Loucy (cell line): ENCODE results near the gene DIO3.

Source experiments
- H2AFZ ChIP-seq: fragments of 200-600 bp; sonication (generic); 2 replicates; pipeline ENCODE4 v1.6.0; 2016; ENCODE audit warnings: antibody characterized with exemption, mild to moderate bottlenecking, low read length, moderate library complexity
- H3F3A ChIP-seq: fragments of 200-600 bp; 2 replicates; pipeline ENCODE4 v1.6.0; 2016; ENCODE audit warnings: antibody characterized with exemption, low read depth, mild to moderate bottlenecking
- H3K27me3 ChIP-seq: fragments of 200-600 bp; sonication (generic); 2 replicates; pipeline ENCODE4 v1.6.1; 2014; ENCODE audit warnings: low read length, mild to moderate bottlenecking; ENCODE audit not compliant: insufficient read depth, poor library complexity, severe bottlenecking
- H3K36me3 ChIP-seq: fragments of 200-600 bp; sonication (generic); 2 replicates; pipeline ENCODE4 v1.6.1; 2016; ENCODE audit warnings: low read length; ENCODE audit not compliant: insufficient read depth
- H3K4me1 ChIP-seq: fragments of 200-600 bp; sonication (generic); 2 replicates; pipeline ENCODE4 v1.5.1; 2014; ENCODE audit warnings: low read length, mild to moderate bottlenecking; ENCODE audit not compliant: insufficient read depth, poor library complexity, severe bottlenecking
- H3K4me2 ChIP-seq: fragments of 200-600 bp; sonication (generic); 2 replicates; pipeline ENCODE4 v1.6.0; 2014; ENCODE audit warnings: antibody characterized with exemption, low read length, low read depth, mild to moderate bottlenecking; ENCODE audit not compliant: poor library complexity, severe bottlenecking
- H3K4me3 ChIP-seq: fragments of 200-600 bp; sonication (generic); 2 replicates; pipeline ENCODE4 v1.5.1; 2014; ENCODE audit warnings: low read length, mild to moderate bottlenecking, mixed read lengths; ENCODE audit not compliant: poor library complexity, severe bottlenecking
- H3K79me2 ChIP-seq: fragments of 200-600 bp; sonication (generic); 2 replicates; pipeline ENCODE4 v1.6.1; 2014; ENCODE audit warnings: low read length; ENCODE audit not compliant: insufficient read depth
- H3K9ac ChIP-seq: fragments of 200-600 bp; sonication (generic); 2 replicates; pipeline ENCODE4 v1.6.0; 2014; ENCODE audit warnings: mild to moderate bottlenecking, low read depth, low read length, moderate library complexity; ENCODE audit not compliant: poor library complexity, severe bottlenecking
- H3K9me2 ChIP-seq: fragments of 200-600 bp; sonication (generic); replicated peaks from 2 replicates; pipeline ENCODE4 v1.6.1; 2016; ENCODE audit warnings: low read depth, low read length, mixed read lengths
- H3K9me3 ChIP-seq: fragments of 200-600 bp; sonication (generic); 2 replicates; pipeline ENCODE4 v1.6.1; 2014; ENCODE audit warnings: mild to moderate bottlenecking, antibody characterized with exemption, low read length, low read depth; ENCODE audit not compliant: insufficient read depth
- H4K20me1 ChIP-seq: fragments of 200-600 bp; sonication (generic); 2 replicates; pipeline ENCODE4 v1.6.0; 2014; ENCODE audit warnings: antibody characterized with exemption, low read length, mild to moderate bottlenecking; ENCODE audit not compliant: insufficient read depth, poor library complexity, severe bottlenecking
- EZH2phosphoT487 ChIP-seq: fragments of 200-600 bp; IDR thresholded peaks from 2 replicates; pipeline ENCODE4 v1.6.1; 2018; ENCODE audit warnings: antibody characterized with exemption, mild to moderate bottlenecking, moderate library complexity, borderline replicate concordance
- TF ChIP-seq, protein P1 (sequence below): fragments of 200-600 bp; sonication (generic); conservative IDR thresholded peaks from 2 replicates; pipeline ENCODE4 v1.5.1; 2014; ENCODE audit warnings: mild to moderate bottlenecking, antibody characterized with exemption, low read length

Gene DIO3

DNA sequence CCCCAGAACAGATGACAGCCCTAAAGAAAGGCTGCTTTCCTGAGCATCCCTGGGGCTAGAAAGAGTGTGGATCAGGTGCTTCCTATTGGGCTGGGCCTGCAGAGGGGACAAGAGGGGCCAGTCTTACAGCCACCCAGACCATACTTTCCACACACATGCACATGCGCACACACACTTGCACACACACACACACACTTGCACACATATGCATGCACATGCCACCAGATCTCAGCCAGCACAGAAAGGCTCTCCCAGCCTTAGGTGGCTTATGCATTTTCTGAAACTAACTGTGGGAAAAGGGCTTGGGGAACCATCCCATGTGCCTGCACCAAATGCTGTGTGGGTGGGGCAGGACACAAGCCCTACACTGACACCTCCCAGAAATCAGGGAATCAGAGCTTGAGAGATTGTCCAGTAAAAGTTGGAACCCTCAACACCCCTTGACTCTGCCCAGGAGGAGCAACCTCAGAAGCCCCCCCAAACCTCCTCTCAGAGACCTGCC is 2.5 kb upstream of the DIO3 start:
- Histone ChIP-seq H3K79me2 (no peaks in the 10 kb centered on the region), H3K36me3 (no peaks in the 10 kb centered on the region), H3K9ac (no peak overlapping the region), H3K9me3 (no peaks in the 10 kb centered on the region), H4K20me1 (no peaks in the 10 kb centered on the region), H3K4me3 (no peak overlapping the region), H3K4me1 (no peaks in the 10 kb centered on the region), H3F3A (no peaks in the 10 kb centered on the region), H3K9me2 (no peaks in the 10 kb centered on the region), H2AFZ (no peak overlapping the region), H3K4me2 (no peak overlapping the region), H3K27me3 (no peaks in the 10 kb centered on the region)
- TF ChIP-seq, protein P1, sequence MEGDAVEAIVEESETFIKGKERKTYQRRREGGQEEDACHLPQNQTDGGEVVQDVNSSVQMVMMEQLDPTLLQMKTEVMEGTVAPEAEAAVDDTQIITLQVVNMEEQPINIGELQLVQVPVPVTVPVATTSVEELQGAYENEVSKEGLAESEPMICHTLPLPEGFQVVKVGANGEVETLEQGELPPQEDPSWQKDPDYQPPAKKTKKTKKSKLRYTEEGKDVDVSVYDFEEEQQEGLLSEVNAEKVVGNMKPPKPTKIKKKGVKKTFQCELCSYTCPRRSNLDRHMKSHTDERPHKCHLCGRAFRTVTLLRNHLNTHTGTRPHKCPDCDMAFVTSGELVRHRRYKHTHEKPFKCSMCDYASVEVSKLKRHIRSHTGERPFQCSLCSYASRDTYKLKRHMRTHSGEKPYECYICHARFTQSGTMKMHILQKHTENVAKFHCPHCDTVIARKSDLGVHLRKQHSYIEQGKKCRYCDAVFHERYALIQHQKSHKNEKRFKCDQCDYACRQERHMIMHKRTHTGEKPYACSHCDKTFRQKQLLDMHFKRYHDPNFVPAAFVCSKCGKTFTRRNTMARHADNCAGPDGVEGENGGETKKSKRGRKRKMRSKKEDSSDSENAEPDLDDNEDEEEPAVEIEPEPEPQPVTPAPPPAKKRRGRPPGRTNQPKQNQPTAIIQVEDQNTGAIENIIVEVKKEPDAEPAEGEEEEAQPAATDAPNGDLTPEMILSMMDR, result no peak
- TF ChIP-seq EZH2phosphoT487, result no peak

DNA sequence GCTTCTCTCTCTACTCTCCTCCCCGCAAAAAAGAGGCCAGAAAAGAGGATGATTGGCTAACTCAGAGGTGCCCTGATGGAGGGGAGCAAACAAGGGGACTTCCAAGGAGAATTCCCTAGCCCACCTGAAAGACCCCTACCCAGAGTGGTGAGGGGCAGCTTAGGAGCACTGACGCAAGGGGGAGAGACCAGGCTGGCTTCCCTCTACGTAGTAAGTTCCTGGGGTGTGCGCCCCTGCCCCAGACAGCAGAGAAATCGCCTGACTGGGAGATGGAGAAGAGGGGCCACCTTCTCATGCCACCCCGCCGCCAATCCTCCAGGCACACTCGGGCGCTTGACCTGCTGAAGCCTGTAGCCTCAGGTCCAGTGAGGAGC is 2.1 kb upstream of the DIO3 start:
- Histone ChIP-seq H4K20me1 (no peaks in the 10 kb centered on the region), H3F3A (no peaks in the 10 kb centered on the region), H3K9ac (no peak overlapping the region), H3K9me3 (no peaks in the 10 kb centered on the region), H3K27me3 (no peaks in the 10 kb centered on the region), H3K4me1 (no peaks in the 10 kb centered on the region), H3K9me2 (no peaks in the 10 kb centered on the region), H2AFZ (no peak overlapping the region), H3K4me3 (no peak overlapping the region), H3K36me3 (no peaks in the 10 kb centered on the region), H3K4me2 (no peak overlapping the region), H3K79me2 (no peaks in the 10 kb centered on the region)
- TF ChIP-seq, protein P1, result no peak
- TF ChIP-seq EZH2phosphoT487, result no peak

DNA sequence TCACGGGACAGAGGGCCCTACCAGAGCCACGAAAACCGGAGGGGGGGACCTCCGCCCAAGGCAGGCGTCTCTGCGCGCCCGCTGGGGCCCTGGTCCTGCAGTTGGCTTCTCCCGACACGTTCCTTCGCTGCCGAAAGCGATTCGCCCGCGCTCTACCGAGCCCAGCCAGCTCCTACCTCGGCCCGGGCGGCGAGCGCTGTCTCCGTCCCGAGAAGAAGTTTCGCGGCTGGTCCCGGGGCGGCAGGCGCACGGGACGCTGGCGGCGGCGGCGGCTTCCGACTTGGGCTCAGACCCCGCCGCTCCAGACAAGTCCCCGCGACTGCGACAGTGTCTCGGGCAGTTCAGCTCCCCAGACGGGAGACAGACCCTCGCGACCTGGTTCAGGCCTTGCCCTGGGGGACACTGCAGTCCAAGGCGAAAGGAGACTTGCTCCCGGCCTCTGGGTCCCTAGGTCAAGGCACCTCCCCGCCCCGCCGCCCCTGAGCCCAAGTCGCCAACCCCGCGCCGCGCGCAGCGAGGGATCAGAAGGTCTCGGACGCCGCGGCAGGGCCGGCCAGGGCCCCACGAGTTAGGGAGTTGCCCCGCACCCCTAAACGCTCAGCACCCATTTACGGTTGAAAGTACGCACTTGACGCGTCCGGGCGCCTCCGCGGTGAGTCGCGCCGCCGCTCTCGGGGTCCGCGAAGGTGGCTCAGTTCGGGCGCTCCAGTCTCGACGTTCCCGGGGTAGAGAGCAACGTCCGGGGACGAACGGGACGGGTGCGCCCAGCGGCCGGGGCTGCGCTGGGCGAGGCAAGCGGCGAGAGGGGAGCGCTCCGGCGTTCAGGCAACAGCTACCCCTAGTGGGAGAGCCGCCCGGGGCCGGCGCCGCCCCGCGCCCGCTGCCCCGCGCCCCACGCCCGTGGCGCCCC is 1.4 kb upstream of the DIO3 start:
- Histone ChIP-seq H3K9me2 (no peaks in the 10 kb centered on the region), H3K9ac (no peak overlapping the region), H3K4me2 (no peak overlapping the region), H3K4me3 (no peak overlapping the region), H2AFZ (no peak overlapping the region), H3K4me1 (no peaks in the 10 kb centered on the region), H3F3A (no peaks in the 10 kb centered on the region), H3K79me2 (no peaks in the 10 kb centered on the region), H3K9me3 (no peaks in the 10 kb centered on the region), H3K36me3 (no peaks in the 10 kb centered on the region), H3K27me3 (no peaks in the 10 kb centered on the region), H4K20me1 (no peaks in the 10 kb centered on the region)
- TF ChIP-seq EZH2phosphoT487, result no peak
- TF ChIP-seq, protein P1, result no peak
